PC-3 (cell line): ENCODE results near the gene CPSF3. TPM values are rescaled to one million over a fixed set of nuclear protein-coding genes. Genes with fewer than 3 reads are reported as not detected.

Experiments used
- ATAC-seq: fragments of 200-7000 bp; cut with Tn5 transposase; 2 replicates; pipeline ENCODE4 v1.9.1; 2020; ENCODE audit warnings: mild to moderate bottlenecking, moderate library complexity
- BruUV-seq: library from RNA; stranded (reverse); fragments of 400-500 nt; replicated peaks from 2 replicates; lab custom pipeline; 2021; lab: Mats Ljungman, UMichigan
- CTCF ChIA-PET: fragments of 300-600 bp; sonication (Branson Sonifier 250); formaldehyde crosslinking; loops from one replicate; lab custom pipeline; 2022; ENCODE audit warnings: antibody characterized with exemption; lab: Charles Lee
- POLR2A ChIA-PET: fragments of 300-600 bp; sonication (Branson Sonifier 250); formaldehyde crosslinking; loops from one replicate; lab custom pipeline; 2022; ENCODE audit warnings: antibody characterized with exemption; ENCODE audit not compliant: unreplicated experiment; lab: Charles Lee
- DNase-seq: peaks from one replicate; pipeline ENCODE4 v3.0.0-alpha.2; 2015
- H2AFZ ChIP-seq: fragments of 300-600 bp; sonication (generic); 2 replicates; pipeline ENCODE4 v1.6.0; 2016; ENCODE audit warnings: antibody characterized with exemption, low read length
- H3F3A ChIP-seq: fragments of 300-600 bp; sonication (generic); one replicate; pipeline ENCODE4 v1.6.0; 2017; ENCODE audit warnings: antibody characterized with exemption, low read length, control low read depth, mild to moderate bottlenecking; ENCODE audit not compliant: unreplicated experiment
- H3K27ac ChIP-seq: fragments of 300-600 bp; sonication (generic); 2 replicates; pipeline ENCODE4 v1.5.1; 2016; ENCODE audit warnings: mild to moderate bottlenecking, low read length
- H3K27me3 ChIP-seq: fragments of 300-600 bp; sonication (generic); 2 replicates; pipeline ENCODE4 v1.6.1; 2016; ENCODE audit warnings: low read length, mixed read lengths
- H3K36me3 ChIP-seq: fragments of 300-600 bp; sonication (generic); 2 replicates; pipeline ENCODE4 v1.6.1; 2016; ENCODE audit warnings: low read depth, mixed run types, low read length, mixed read lengths
- H3K4me1 ChIP-seq: fragments of 300-600 bp; sonication (generic); 2 replicates; pipeline ENCODE4 v1.5.1; 2016; ENCODE audit warnings: low read length; ENCODE audit not compliant: insufficient read depth
- H3K4me2 ChIP-seq: fragments of 300-600 bp; sonication (generic); 2 replicates; pipeline ENCODE4 v1.6.0; 2016; ENCODE audit warnings: low read length
- H3K4me3 ChIP-seq: fragments of 300-600 bp; sonication (generic); 2 replicates; pipeline ENCODE4 v1.5.1; 2016; ENCODE audit warnings: mild to moderate bottlenecking, low read length, mixed read lengths
- H3K79me2 ChIP-seq: fragments of 300-600 bp; sonication (generic); 2 replicates; pipeline ENCODE4 v1.6.1; 2017; ENCODE audit warnings: low read length, mixed read lengths
- H3K9ac ChIP-seq: fragments of 300-600 bp; sonication (generic); 2 replicates; pipeline ENCODE4 v1.6.0; 2016; ENCODE audit warnings: mild to moderate bottlenecking, low read length
- H3K9me2 ChIP-seq: fragments of 300-600 bp; sonication (generic); replicated peaks from 2 replicates; pipeline ENCODE4 v1.6.1; 2016; ENCODE audit warnings: mixed run types, low read length, mixed read lengths
- H3K9me3 ChIP-seq: fragments of 300-600 bp; sonication (generic); 2 replicates; pipeline ENCODE4 v1.6.1; 2016; ENCODE audit warnings: low read length, mixed read lengths
- H4K20me1 ChIP-seq: fragments of 300-600 bp; sonication (generic); 2 replicates; pipeline ENCODE4 v1.6.1; 2016; ENCODE audit warnings: low read length, mixed read lengths
- EZH2 ChIP-seq: fragments of 300-600 bp; sonication (generic); IDR thresholded peaks from one replicate; pipeline ENCODE4 v1.6.1; 2017; ENCODE audit warnings: antibody characterized with exemption, mild to moderate bottlenecking, low read length; ENCODE audit not compliant: unreplicated experiment
- EZH2phosphoT487 ChIP-seq: fragments of 300-600 bp; sonication (generic); IDR thresholded peaks from 2 replicates; pipeline ENCODE4 v1.6.1; 2018; ENCODE audit warnings: mild to moderate bottlenecking, antibody characterized with exemption, low read length, borderline replicate concordance
- intact Hi-C: fragments of 100-400 bp; cut with micrococcal nuclease; formaldehyde crosslinking; loops from 2 replicates; pipeline ENCODE4 v1.9.0; 2023
- total RNA-seq: library from RNA; depleted of rRNA; stranded (reverse); fragments of >200 nt; gene quantifications from 2 replicates; pipeline ENCODE4 v1.2.3, GENCODE V29; 2014
- TF ChIP-seq, protein P1 (sequence below): fragments of 300-600 bp; sonication (generic); conservative IDR thresholded peaks from 2 replicates; pipeline ENCODE4 v1.5.1; 2017; ENCODE audit warnings: antibody characterized with exemption, low read depth, mild to moderate bottlenecking, low read length

The CPSF3 gene
- total RNA-seq, 1 experiment from 2014 or later, result 60.1 TPM

DNA sequence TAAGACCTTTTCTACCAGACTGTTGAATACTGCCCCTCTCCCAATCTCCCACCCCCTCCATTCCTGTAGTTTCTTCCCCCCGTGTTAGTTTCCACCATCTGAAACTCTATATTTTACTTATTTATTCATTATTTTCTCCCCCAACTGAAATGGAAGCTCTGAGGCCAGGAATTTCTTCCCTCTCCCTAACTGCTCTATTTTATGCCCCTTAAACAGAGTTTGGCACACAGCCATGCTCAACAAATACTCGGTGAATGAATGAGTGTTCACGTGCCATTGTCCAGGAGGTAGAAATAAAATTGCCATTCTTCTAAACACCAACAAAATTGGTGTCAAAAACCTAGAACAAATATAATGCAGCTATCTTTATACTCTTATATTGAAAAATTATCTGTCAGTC lies 5.7 kb upstream of the CPSF3 start:
- CTCF ChIA-PET, result no interaction called here
- POLR2A ChIA-PET, result no interaction called here

DNA sequence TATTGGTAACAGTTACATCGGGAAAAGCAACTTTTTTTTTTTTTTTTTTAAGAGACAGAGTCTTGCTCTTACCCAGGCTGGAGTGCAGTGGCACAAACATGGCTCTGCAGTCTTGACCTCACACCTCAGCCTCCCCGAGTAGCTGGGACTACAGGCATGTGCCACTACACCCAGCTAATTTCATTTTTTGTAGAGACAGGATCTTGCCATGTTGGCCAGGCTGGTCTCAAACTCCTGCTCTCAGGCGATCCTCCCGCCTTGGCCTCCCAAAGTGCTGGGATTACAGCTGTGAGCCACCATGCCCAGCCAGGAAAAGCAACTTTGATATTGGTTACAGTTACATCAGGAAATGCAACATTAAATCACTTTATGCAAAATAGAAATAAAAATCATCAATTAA lies 4.7 kb upstream of the CPSF3 start:
- TF ChIP-seq EZH2 (no peak), EZH2phosphoT487 (no peak)
- TF ChIP-seq, protein P1, sequence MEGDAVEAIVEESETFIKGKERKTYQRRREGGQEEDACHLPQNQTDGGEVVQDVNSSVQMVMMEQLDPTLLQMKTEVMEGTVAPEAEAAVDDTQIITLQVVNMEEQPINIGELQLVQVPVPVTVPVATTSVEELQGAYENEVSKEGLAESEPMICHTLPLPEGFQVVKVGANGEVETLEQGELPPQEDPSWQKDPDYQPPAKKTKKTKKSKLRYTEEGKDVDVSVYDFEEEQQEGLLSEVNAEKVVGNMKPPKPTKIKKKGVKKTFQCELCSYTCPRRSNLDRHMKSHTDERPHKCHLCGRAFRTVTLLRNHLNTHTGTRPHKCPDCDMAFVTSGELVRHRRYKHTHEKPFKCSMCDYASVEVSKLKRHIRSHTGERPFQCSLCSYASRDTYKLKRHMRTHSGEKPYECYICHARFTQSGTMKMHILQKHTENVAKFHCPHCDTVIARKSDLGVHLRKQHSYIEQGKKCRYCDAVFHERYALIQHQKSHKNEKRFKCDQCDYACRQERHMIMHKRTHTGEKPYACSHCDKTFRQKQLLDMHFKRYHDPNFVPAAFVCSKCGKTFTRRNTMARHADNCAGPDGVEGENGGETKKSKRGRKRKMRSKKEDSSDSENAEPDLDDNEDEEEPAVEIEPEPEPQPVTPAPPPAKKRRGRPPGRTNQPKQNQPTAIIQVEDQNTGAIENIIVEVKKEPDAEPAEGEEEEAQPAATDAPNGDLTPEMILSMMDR, result no peak
- intact Hi-C loops, result no loop called here
- Histone ChIP-seq H3K4me1 (peaks cover 6% of the 10 kb centered on the region), H3K36me3 (peaks cover 9% of the 10 kb centered on the region; the same call in 1 of the 2 replicates), H3F3A (no peaks in the 10 kb centered on the region), H3K27ac (no peak overlapping the region), H3K4me2 (no peak overlapping the region), H2AFZ (no peak overlapping the region), H4K20me1 (no peaks in the 10 kb centered on the region; the same call in 1 of the 2 replicates), H3K4me3 (no peak overlapping the region), H3K9me3 (no peaks in the 10 kb centered on the region), H3K79me2 (peaks cover 82% of the 10 kb centered on the region), H3K9me2 (no peaks in the 10 kb centered on the region), H3K27me3 (no peaks in the 10 kb centered on the region), H3K9ac (no peak overlapping the region)
- ATAC-seq, result no peak
- DNase-seq, result no peak
- ChIA-PET CTCF (no interaction called here), POLR2A (no interaction called here)
- no TSS peak for BruUV-seq

More for the DNA sequence above, 5.7 kb upstream of the CPSF3 start:
- H3K27ac ChIP-seq, result no peak overlapping the region
- H3F3A ChIP-seq, result no peaks in the 10 kb centered on the region
- no peaks in the 10 kb centered on the region for H3K27me3 ChIP-seq
- peaks cover 77% of the 10 kb centered on the region for H3K79me2 ChIP-seq
- no peak overlapping the region for H3K4me3 ChIP-seq
- H3K4me2 ChIP-seq, result no peak overlapping the region
- peaks cover 12% of the 10 kb centered on the region; the same call in 1 of the 2 replicates for H3K36me3 ChIP-seq
- ATAC-seq, result no peak
- intact Hi-C loops, result no loop called here
- TF ChIP-seq EZH2phosphoT487 (no peak), EZH2 (no peak)
- TF ChIP-seq, protein P1, result no peak
- BruUV-seq, result no TSS peak
- H3K9me2 ChIP-seq, result no peaks in the 10 kb centered on the region
- DNase-seq, result no peak
- H2AFZ ChIP-seq, result no peak overlapping the region
- H4K20me1 ChIP-seq, result no peaks in the 10 kb centered on the region; the same call in 1 of the 2 replicates
- H3K9ac ChIP-seq, result no peak overlapping the region
- no peaks in the 10 kb centered on the region for H3K9me3 ChIP-seq
- H3K4me1 ChIP-seq, result peaks cover 6% of the 10 kb centered on the region

DNA sequence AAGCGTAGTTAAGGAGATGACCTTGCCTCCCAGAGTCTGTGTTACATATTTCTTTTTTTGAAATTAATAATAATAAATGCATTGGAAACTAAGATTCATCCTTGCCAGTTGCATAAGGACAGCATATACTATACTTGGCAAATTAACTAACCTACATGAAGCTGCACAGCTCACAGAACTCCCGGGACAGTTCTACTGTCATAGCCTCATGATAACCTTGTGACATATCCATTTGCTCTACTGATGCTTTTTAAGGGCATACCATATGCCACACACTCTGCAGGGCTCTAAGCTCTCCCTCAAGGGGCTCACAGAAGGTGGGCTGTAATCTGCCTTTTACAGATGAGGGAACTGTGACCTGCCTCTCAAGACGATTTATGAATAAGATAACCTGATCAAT lies 3.9 kb upstream of the CPSF3 start:
- H3K9ac ChIP-seq, result no peak overlapping the region
- TF ChIP-seq, protein P1, result no peak
- TF ChIP-seq EZH2 (no peak), EZH2phosphoT487 (no peak)
- DNase-seq, result no peak
- H3K27me3 ChIP-seq, result no peaks in the 10 kb centered on the region
- peaks cover 83% of the 10 kb centered on the region for H3K79me2 ChIP-seq
- no TSS peak for BruUV-seq
- H3K4me3 ChIP-seq, result no peak overlapping the region
- no peaks in the 10 kb centered on the region for H3F3A ChIP-seq
- H3K4me1 ChIP-seq, result peaks cover 10% of the 10 kb centered on the region
- H2AFZ ChIP-seq, result no peak overlapping the region
- no peak for ATAC-seq
- H3K27ac ChIP-seq, result no peak overlapping the region
- H3K4me2 ChIP-seq, result no peak overlapping the region
- H4K20me1 ChIP-seq, result no peaks in the 10 kb centered on the region; the same call in 1 of the 2 replicates
- intact Hi-C loops, result no loop called here
- peaks cover 9% of the 10 kb centered on the region; the same call in 1 of the 2 replicates for H3K36me3 ChIP-seq
- H3K9me2 ChIP-seq, result no peaks in the 10 kb centered on the region
- POLR2A ChIA-PET, result no interaction called here
- no peaks in the 10 kb centered on the region for H3K9me3 ChIP-seq
- CTCF ChIA-PET, result no interaction called here
